Testis (tissue), 2 donors: Measurements from ENCODE around the gene POTEM.
"Not testable (repeated sequence)": the region's sequence is repeated elsewhere in the genome, so short reads cannot be mapped to it uniquely, and the experiment has no call there.

ENCODE experiments used
- POLR2A ChIP-seq: fragments of 450-650 bp; IDR thresholded peaks from one replicate; pipeline ENCODE4 v1.6.1; 2017; ENCODE audit warnings: antibody characterized with exemption, mild to moderate bottlenecking, moderate library complexity
- TF ChIP-seq, protein P1 (sequence below), 3 experiments: fragments of 450-650 bp in 2 of 3; fragments of 200-600 bp in 1 of 3; sonication (generic) in 1 of 3; IDR thresholded peaks; one replicate each; pipeline ENCODE4 v1.5.1; 2016 to 2019; ENCODE audit warnings: antibody characterized with exemption in 3 of 3, mild to moderate bottlenecking in 2 of 3, moderate library complexity in 1 of 3

DNA sequence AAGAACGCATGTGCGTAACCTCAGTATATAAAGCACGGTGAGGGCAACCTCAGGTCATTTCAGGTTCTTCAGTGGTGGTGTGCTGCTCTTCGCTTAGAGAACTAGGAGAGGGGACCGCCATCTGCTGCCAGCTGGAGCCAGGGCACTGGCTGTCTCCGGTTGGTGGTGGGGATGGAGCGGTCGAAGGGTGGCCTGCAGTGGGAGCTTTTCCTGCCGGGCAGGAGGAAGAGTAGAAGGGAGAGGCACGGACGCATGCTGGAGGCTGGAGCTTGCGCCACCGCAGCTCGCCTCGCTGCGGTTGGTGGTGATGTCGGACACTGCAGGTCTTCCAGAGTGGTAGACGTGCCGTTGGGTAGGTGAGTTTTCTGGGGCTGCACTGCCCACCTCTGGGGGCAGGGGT, 47.2 kb upstream of the POTEM start:
- TF ChIP-seq, protein P1, sequence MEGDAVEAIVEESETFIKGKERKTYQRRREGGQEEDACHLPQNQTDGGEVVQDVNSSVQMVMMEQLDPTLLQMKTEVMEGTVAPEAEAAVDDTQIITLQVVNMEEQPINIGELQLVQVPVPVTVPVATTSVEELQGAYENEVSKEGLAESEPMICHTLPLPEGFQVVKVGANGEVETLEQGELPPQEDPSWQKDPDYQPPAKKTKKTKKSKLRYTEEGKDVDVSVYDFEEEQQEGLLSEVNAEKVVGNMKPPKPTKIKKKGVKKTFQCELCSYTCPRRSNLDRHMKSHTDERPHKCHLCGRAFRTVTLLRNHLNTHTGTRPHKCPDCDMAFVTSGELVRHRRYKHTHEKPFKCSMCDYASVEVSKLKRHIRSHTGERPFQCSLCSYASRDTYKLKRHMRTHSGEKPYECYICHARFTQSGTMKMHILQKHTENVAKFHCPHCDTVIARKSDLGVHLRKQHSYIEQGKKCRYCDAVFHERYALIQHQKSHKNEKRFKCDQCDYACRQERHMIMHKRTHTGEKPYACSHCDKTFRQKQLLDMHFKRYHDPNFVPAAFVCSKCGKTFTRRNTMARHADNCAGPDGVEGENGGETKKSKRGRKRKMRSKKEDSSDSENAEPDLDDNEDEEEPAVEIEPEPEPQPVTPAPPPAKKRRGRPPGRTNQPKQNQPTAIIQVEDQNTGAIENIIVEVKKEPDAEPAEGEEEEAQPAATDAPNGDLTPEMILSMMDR (IDR thresholded peaks at IDR 0.05): not testable (repeated sequence)
- TF ChIP-seq POLR2A: not testable (repeated sequence)
